Astrocyte (in vitro differentiated cells and primary cell): ENCODE results near the gene CYP2F1. TPM values are rescaled to one million over a fixed set of nuclear protein-coding genes. Genes with fewer than 3 reads are reported as not detected.
"Not testable (repeated sequence)": the region's sequence is repeated elsewhere in the genome, so short reads cannot be mapped to it uniquely, and the experiment has no call there.

Experiments used
- DNase-seq: peaks from one replicate; pipeline ENCODE4 v3.0.0-alpha.2; 2010; ENCODE audit warnings: low read depth
- FAIRE-seq: peaks from 2 replicates; lab custom pipeline; 2011; peaks lifted over from hg19 to GRCh38; lab: Jason Lieb, UNC
- H2AFZ ChIP-seq: 2 replicates; pipeline ENCODE4 v1.6.0; 2012; ENCODE audit warnings: low read depth, low read length, inconsistent platforms
- H3K27ac ChIP-seq: 2 replicates; pipeline ENCODE4 v1.5.1; 2011; ENCODE audit warnings: low read depth, low read length, inconsistent platforms
- H3K27me3 ChIP-seq: 2 replicates; pipeline ENCODE4 v1.6.0; 2011; ENCODE audit warnings: low read length, inconsistent platforms; ENCODE audit not compliant: insufficient read depth
- H3K36me3 ChIP-seq: 2 replicates; pipeline ENCODE4 v1.5.1; 2011; ENCODE audit warnings: low read length, inconsistent platforms; ENCODE audit not compliant: insufficient read depth
- H3K4me1 ChIP-seq: 2 replicates; pipeline ENCODE4 v1.5.1; 2011; ENCODE audit warnings: low read length, inconsistent platforms; ENCODE audit not compliant: insufficient read depth
- H3K4me2 ChIP-seq: 2 replicates; pipeline ENCODE4 v1.6.0; 2012; ENCODE audit warnings: low read length, inconsistent platforms
- H3K4me3 ChIP-seq: 2 replicates; pipeline ENCODE4 v1.5.1; 2011; ENCODE audit warnings: low read depth, mild to moderate bottlenecking, low read length, inconsistent platforms; ENCODE audit not compliant: insufficient read depth
- H3K79me2 ChIP-seq: 2 replicates; pipeline ENCODE4 v1.6.0; 2012; ENCODE audit warnings: mild to moderate bottlenecking, low read length, inconsistent platforms; ENCODE audit not compliant: insufficient read depth
- H3K9ac ChIP-seq: 2 replicates; pipeline ENCODE4 v1.6.0; 2012; ENCODE audit warnings: mild to moderate bottlenecking, low read length, inconsistent platforms
- H3K9me3 ChIP-seq: 2 replicates; pipeline ENCODE4 v1.5.1; 2012; ENCODE audit warnings: low read depth, mild to moderate bottlenecking, low read length, inconsistent platforms; ENCODE audit not compliant: insufficient read depth
- H4K20me1 ChIP-seq: 2 replicates; pipeline ENCODE4 v1.6.0; 2012; ENCODE audit warnings: low read length, inconsistent platforms; ENCODE audit not compliant: insufficient read depth
- H3K27ac Mint-ChIP-seq: one replicate; pipeline ENCODE4 v1.8.0; 2021; ENCODE audit warnings: mild to moderate bottlenecking, mixed read lengths; ENCODE audit not compliant: unreplicated experiment
- H3K27me3 Mint-ChIP-seq: one replicate; pipeline ENCODE4 v1.8.0; 2021; ENCODE audit warnings: low read depth, mixed read lengths; ENCODE audit not compliant: unreplicated experiment
- H3K36me3 Mint-ChIP-seq: one replicate; pipeline ENCODE4 v1.8.0; 2021; ENCODE audit warnings: low read depth, mixed read lengths; ENCODE audit not compliant: unreplicated experiment
- H3K4me1 Mint-ChIP-seq: one replicate; pipeline ENCODE4 v1.8.0; 2021; ENCODE audit warnings: low read depth, mixed read lengths; ENCODE audit not compliant: unreplicated experiment
- H3K4me3 Mint-ChIP-seq: one replicate; pipeline ENCODE4 v1.8.0; 2021; ENCODE audit warnings: mild to moderate bottlenecking, moderate library complexity, mixed read lengths; ENCODE audit not compliant: unreplicated experiment
- H3K9me3 Mint-ChIP-seq: one replicate; pipeline ENCODE4 v1.8.0; 2021; ENCODE audit warnings: mild to moderate bottlenecking, mixed read lengths; ENCODE audit not compliant: unreplicated experiment
- EZH2 ChIP-seq: IDR thresholded peaks from 2 replicates; pipeline ENCODE4 v1.6.1; 2012; ENCODE audit warnings: mild to moderate bottlenecking, low read length, inconsistent platforms; ENCODE audit not compliant: insufficient read depth
- total RNA-seq: library from RNA; stranded (reverse); gene quantifications from 2 replicates; pipeline ENCODE4 v1.2.1, GENCODE V29; 2021
- TF ChIP-seq, protein P1 (sequence below): IDR thresholded peaks from 2 replicates; pipeline ENCODE4 v1.5.1; 2011; ENCODE audit warnings: low read depth, mild to moderate bottlenecking, inconsistent platforms, low read length, moderate library complexity; ENCODE audit not compliant: insufficient read depth

CYP2F1 gene
- total RNA-seq, 1 donor from 2014 or later = not detected

DNA sequence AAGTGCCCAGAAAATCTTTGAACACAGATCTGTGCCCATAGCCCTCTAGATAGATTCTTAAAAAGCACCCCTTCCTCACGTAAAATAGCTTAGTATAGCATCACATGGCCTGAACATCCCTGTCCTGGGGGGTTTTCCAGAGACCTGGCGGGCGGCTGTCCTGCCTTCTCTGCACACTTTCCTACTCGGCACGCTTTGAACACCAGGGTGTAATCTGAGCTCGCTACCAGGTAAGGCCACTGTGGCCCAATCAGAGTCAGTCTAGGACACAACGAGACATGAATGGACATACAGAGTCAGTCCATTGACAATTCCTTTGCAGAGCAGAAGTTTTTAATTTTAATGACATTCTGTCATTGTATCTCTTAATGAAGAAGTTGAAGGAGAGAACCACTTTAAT, 17.9 kb upstream of the CYP2F1 start:
- no peaks in the 10 kb centered on the region for H3K4me1 ChIP-seq
- H3K27ac Mint-ChIP-seq = no peak overlapping the region
- DNase-seq (no peak), FAIRE-seq (no peak)
- H2AFZ ChIP-seq = no peak overlapping the region
- peaks cover 21% of the 10 kb centered on the region for H3K9me3 Mint-ChIP-seq
- H3K27me3 Mint-ChIP-seq = peaks cover 53% of the 10 kb centered on the region
- no peaks in the 10 kb centered on the region for H3K9me3 ChIP-seq
- TF ChIP-seq, protein P1, sequence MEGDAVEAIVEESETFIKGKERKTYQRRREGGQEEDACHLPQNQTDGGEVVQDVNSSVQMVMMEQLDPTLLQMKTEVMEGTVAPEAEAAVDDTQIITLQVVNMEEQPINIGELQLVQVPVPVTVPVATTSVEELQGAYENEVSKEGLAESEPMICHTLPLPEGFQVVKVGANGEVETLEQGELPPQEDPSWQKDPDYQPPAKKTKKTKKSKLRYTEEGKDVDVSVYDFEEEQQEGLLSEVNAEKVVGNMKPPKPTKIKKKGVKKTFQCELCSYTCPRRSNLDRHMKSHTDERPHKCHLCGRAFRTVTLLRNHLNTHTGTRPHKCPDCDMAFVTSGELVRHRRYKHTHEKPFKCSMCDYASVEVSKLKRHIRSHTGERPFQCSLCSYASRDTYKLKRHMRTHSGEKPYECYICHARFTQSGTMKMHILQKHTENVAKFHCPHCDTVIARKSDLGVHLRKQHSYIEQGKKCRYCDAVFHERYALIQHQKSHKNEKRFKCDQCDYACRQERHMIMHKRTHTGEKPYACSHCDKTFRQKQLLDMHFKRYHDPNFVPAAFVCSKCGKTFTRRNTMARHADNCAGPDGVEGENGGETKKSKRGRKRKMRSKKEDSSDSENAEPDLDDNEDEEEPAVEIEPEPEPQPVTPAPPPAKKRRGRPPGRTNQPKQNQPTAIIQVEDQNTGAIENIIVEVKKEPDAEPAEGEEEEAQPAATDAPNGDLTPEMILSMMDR = no peak
- TF ChIP-seq EZH2 = no peak
- H4K20me1 ChIP-seq = no peaks in the 10 kb centered on the region
- H3K4me3 Mint-ChIP-seq = no peak overlapping the region
- no peak overlapping the region for H3K9ac ChIP-seq
- H3K79me2 ChIP-seq = no peaks in the 10 kb centered on the region
- H3K27me3 ChIP-seq = no peaks in the 10 kb centered on the region
- no peak overlapping the region for H3K4me3 ChIP-seq
- H3K27ac ChIP-seq = no peak overlapping the region
- H3K36me3 Mint-ChIP-seq = peaks cover 1% of the 10 kb centered on the region
- H3K4me1 Mint-ChIP-seq = no peaks in the 10 kb centered on the region
- no peaks in the 10 kb centered on the region for H3K36me3 ChIP-seq
- H3K4me2 ChIP-seq = no peak overlapping the region

- Mint-ChIP-seq H3K4me1 (no peaks in the 10 kb centered on the region), H3K4me3 (no peak overlapping the region), H3K27ac (no peak overlapping the region), H3K36me3 (peaks cover 1% of the 10 kb centered on the region), H3K9me3 (peaks cover 28% of the 10 kb centered on the region), H3K27me3 (peaks cover 48% of the 10 kb centered on the region)
- Histone ChIP-seq H3K27ac (no peak overlapping the region), H3K4me3 (no peak overlapping the region), H2AFZ (no peak overlapping the region), H3K4me1 (no peaks in the 10 kb centered on the region), H3K36me3 (no peaks in the 10 kb centered on the region), H3K79me2 (no peaks in the 10 kb centered on the region), H3K27me3 (no peaks in the 10 kb centered on the region), H3K4me2 (no peak overlapping the region), H3K9ac (no peak overlapping the region), H3K9me3 (no peaks in the 10 kb centered on the region), H4K20me1 (no peaks in the 10 kb centered on the region)
- no peak for DNase-seq
- no peak for FAIRE-seq
- TF ChIP-seq EZH2 = no peak
- TF ChIP-seq, protein P1 = no peak
Observed at GRCh38 chr19:41097302-41097701, 16.9 kb upstream of the CYP2F1 start.

DNA sequence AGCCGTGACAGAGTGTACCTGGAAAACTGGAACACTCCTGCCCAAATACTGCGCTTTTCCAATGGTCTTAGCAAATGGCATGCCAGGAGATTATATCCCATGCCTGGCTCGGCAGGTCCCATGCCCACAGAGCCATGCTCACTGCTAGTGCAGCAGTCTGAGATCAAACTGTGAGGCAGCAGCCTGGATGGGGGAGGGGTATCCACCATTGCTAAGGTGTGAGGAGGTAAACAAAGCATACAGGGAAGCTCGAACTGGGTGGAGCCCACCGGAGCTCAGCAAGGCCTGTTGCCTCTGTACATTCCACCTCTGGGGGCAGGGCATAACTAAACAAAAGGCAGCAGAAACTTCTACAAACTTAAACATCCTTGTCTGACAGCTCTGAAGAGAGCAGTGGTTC, 15.5 kb upstream of the CYP2F1 start:
- no peaks in the 10 kb centered on the region for H3K4me1 Mint-ChIP-seq
- no peak overlapping the region for H3K27ac Mint-ChIP-seq
- Histone ChIP-seq H3K4me1 (no peaks in the 10 kb centered on the region), H3K9me3 (no peaks in the 10 kb centered on the region), H3K9ac (no peak overlapping the region), H2AFZ (no peak overlapping the region), H3K36me3 (no peaks in the 10 kb centered on the region), H4K20me1 (no peaks in the 10 kb centered on the region), H3K4me3 (no peak overlapping the region), H3K4me2 (no peak overlapping the region), H3K27me3 (no peaks in the 10 kb centered on the region), H3K79me2 (no peaks in the 10 kb centered on the region), H3K27ac (no peak overlapping the region)
- FAIRE-seq = no peak
- DNase-seq = no peak
- no peak for TF ChIP-seq EZH2
- TF ChIP-seq, protein P1 = no peak
- H3K9me3 Mint-ChIP-seq = peaks cover 31% of the 10 kb centered on the region
- no peak overlapping the region for H3K4me3 Mint-ChIP-seq
- peaks cover 35% of the 10 kb centered on the region for H3K27me3 Mint-ChIP-seq
- H3K36me3 Mint-ChIP-seq = peaks cover 1% of the 10 kb centered on the region

- not testable (repeated sequence) for H2AFZ ChIP-seq, H3K27me3 ChIP-seq, H3K4me3 Mint-ChIP-seq, H3K4me1 Mint-ChIP-seq, H3K79me2 ChIP-seq, H3K27ac ChIP-seq, H3K27ac Mint-ChIP-seq, H3K9ac ChIP-seq, H3K36me3 ChIP-seq, H4K20me1 ChIP-seq, H3K36me3 Mint-ChIP-seq, H3K4me2 ChIP-seq, H3K9me3 ChIP-seq, H3K4me1 ChIP-seq, FAIRE-seq, H3K4me3 ChIP-seq, DNase-seq
- H3K9me3 Mint-ChIP-seq = peaks cover 35% of the 10 kb centered on the region
- H3K27me3 Mint-ChIP-seq = peaks cover 16% of the 10 kb centered on the region
Observed at GRCh38 chr19:41102210-41102609, 12.0 kb upstream of the CYP2F1 start.
